Muscle of arm (tissue), 12 donors: ENCODE results near the gene AGRN. TPM values are rescaled to one million over a fixed set of nuclear protein-coding genes. Genes with fewer than 3 reads are reported as not detected.

Experiments used
- DNase-seq: peaks from one replicate; pipeline ENCODE4 v3.0.0-alpha.2; 2013
- polyA plus RNA-seq, 12 donors: library from polyadenylated mRNA; unstranded; fragments of 120-200 nt; gene quantifications; one replicate each; pipeline ENCODE4 v1.2.1, GENCODE V29; 2013; ENCODE audit not compliant: insufficient read length in 12 of 12

AGRN gene
- polyA plus RNA-seq, 12 donors: 26.2 to 84.3 (median 35.7) TPM; not detected in 1

- peak; percentile 47 for DNase-seq
Measured at GRCh38 chr1:1079408-1080121, 59.6 kb downstream of the AGRN start.

DNA sequence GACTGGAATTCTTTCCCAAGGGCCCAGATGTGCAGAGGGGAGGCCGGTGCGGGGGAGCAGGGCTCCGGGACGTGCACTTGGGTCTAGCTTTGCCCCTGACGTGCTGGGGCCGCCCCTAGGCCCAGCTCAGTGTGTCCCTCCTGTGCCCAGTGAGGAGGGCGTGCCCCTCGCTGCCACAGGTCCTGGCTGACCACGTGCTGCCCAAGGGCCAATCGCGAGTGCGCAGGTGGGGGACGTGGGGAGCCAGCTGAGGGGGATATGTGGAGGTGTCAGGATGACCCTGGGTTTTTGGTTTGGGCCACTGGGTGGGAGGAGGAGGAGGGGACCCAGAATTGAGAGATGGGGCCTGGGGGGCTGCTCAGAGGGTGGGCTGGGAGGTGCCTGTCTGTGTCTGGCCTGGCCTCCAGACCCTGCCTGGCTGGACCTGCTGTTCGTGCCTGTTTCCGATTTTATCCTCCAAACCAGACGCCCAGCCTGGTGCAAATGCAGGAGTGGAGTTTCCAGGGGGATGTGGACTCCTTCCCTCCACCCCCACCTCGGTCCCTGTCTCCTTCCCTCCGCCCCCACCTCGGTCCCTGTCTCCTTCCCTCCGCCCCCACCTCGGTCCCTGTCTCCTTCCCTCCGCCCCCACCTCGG, 60.3 kb downstream of the AGRN start:
- peak; percentile 65 for DNase-seq

DNA sequence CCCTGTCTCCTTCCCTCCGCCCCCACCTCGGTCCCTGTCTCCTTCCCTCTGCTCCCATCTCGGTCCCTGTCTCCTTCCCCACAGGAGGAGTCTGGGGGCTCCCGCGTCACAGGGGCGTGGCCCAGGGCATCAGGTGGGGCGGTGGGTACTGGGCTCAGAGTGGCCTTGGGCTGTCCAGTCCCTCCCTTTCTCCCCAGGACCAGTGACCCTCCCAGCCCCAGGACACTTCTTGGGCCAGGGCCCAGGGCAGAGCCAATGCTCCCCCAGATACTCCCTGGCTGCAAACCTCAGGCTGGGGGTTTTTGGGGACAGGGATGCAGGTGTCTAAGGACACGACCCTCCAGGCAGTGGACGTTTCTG, 61.0 kb downstream of the AGRN start:
- no peak for DNase-seq

GRCh38 chr1:1081311-1082238, 61.7 kb downstream of the AGRN start:
- no peak for DNase-seq

DNA sequence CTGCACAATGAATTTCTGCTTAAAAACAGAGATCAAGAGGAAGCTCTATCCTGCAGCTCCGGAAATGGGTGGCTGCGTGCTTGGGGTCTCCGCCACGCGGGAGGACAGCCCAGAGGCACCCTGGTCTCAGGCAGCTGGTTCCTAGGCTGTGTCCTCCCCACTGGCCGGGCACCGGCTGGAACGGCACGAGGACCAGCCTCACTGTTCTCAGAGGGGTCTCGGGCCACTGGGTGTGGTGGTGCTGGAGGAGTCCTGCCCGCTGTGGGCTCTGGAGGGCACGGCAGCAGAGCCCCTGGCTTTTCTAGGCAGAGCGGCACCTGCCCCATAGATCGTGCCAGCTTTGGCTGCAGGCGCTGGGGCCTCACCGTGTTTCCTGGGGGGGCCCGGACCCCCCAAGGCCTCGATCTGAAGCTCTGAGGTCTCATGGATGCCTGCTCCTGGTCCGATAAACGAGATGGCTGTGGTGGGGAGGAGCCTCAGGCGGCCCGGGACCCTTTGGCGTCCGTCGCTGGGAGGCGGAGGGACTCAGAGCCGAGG, 62.4 kb downstream of the AGRN start:
- no peak for DNase-seq

GRCh38 chr1:1082776-1083415, 63.0 kb downstream of the AGRN start:
- no peak for DNase-seq

DNA sequence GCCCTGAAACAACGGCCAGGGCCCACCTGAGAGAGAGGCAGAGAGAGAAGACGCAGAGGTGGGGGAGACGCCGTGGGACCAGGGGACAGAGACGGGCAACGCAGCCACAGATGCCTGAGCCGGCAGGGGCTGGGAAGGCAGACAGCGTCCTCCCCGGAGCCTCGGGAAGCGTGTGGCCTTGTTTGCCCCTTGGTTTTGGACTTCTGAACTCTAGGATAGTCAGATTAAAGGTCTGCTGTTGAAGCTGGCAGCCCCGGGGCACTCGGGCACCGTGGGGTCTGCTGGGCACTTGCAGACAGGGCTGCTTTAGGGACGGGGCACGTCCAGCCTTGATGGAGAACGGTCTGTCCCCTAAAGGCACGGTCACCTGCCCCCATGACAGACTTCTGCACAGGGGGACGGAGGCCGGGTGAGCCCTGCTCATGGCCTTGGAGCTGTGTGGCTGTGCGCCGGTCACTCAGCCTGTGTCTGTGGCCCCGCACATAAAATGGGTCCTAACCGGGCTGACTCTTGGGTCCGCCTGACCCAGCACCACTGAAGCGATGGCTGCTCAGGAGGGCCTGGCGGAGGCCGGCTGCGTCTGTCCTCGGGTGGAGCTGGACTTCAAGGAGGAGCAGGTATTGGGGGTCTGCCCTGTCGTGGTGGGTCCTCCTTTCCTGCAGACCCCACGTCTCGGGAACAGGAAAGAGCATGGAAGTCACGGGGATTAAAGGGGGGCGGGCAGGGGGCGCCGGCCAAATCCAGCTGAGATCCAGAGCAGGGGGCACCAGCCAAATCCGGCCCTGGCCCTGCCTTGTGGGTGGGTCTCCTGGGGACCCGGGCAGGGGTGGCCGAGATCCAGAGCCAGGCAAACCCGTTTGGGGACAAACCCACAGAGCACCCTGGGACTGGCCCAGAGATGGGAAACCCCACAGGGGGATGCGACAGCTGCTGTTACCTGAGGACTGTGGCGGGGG, 63.8 kb downstream of the AGRN start:
- no peak for DNase-seq

GRCh38 chr1:1084372-1085170, 64.7 kb downstream of the AGRN start:
- DNase-seq: no peak

DNA sequence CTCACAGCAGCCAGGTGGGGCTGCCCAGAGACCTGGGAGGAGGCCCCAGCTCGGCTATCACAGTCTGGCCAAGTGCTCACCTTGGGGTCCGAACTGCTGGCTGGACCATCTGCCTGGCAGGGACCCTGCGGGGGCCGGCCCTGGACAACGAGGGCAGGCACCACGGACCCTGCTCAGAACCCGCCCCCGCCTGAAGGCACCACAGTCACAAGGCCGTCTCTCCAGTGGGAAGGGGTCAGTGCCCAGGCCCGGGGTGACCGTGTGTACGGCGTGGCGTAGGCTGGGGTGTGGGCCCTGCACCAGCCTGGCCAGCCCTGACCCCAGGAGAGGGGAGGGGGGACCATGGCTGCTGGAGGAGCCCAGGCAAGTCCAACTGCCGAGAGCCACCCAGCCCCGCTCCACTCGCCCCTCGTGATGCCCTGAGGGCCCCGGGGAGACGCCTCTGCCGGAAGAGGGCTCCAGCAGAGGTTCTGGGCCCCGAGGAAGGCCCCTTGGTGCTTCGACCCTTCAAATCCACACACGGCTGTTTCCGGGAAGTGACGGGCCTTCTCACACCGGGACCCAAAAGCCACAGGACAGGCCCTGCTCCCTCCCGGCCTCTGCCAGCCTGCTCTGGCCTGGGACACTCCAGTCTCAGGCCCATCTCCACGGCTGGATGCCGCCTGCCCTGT, 65.4 kb downstream of the AGRN start:
- DNase-seq: no peak

- no peak for DNase-seq
Measured at GRCh38 chr1:1085911-1086841, 66.3 kb downstream of the AGRN start.

DNA sequence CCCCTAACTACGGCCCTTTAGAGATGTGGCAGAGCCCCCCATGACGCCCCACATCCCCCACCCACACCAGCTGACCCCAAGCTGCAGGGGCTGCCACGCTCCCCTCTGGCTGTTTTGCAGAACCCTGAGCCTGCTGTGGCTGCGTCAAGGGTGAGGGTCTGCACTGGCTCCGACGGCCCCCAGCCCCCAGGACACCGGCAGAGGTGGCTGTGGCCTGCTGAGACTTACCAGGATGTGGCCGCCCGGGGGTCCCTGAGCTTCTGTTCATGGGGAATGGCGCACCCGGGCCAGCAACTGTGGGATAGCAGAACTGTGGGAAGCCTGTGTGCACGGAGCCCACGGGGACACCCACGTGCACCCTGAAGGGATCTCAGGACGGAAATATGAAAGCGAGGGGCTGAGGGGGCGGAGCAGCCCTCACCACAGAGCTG, 67.0 kb downstream of the AGRN start:
- DNase-seq: no peak

- no peak for DNase-seq
Measured at GRCh38 chr1:1087351-1088028, 67.6 kb downstream of the AGRN start.

DNA sequence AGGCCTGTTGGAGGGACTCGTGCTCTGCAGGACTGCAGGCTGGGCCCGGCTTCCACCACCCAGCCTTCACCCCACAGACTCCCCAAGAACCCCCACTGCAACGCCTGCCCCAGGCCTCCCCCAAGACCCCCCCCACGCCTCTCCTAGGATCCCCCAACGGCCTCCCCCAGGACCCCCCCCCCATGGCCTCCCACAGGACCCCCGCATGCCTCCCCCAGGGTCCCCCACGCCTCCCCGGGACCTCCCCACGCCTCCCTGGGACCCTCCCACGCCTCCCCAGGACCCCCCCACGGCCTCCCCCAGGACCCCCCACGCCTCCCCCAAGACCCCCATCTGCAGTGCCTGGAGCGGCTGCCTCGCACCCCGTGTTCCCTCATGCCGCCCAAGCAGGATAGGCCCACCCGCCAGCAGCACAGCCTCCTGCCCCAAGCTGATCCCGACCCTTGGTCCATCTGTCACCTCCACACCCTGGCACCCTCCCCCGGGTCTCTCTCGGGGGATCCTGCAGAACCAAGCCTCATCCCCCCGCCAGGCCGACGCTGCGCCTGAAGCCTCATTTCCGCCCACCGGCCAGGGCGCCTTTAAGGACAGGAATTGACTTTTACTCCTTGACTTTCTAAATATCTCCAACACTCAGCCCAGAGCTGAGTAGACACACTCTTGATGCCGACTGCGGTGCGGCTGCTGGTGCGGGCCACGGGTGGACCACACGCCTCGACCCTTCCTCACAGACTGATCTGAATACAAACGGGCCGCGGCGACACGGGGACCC, 68.3 kb downstream of the AGRN start:
- no peak for DNase-seq

DNA sequence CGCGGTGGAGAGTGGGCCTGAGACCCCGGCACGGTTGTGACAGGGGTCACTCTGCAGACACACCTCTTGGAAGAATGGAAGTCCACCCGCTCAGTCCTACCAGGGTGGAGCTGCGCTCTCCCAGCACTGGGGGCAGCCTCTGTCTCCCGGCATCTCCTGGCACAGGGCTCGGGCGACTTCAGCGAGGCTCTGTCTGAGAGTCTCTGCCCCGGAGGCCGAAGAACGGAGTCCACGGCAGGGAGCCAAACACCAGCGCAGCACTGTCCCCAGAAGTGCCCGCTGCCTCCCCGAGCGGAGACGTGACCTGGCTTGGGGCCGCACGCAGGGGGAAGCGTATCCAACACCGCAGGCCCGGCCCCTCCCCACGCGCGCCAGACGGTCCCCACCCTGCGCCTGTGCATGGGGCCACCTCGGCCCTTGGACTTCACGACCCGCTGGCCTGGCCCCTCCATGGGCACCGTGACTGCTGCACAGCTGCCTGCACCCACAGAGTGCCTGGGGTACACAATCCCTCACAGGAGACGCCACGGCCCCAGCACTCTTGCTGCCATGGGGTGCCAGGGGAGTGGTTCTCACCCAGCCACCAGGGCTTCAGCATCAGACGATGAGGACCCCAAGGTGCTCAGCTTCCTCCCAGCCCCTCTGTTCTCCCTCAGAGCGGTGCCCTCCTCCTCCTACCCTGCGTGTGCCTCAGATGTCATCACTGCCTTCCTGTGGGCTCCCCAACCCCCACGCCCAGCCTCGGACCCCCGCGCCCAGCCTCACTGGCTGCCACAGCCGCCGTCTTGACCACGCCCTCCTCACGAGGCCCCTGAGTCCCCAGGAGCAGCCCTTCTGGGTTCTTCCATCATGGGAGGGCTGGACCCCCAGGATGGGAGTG, 69.1 kb downstream of the AGRN start:
- DNase-seq: no peak

- DNase-seq: no peak
Measured at GRCh38 chr1:1089731-1090423, 70.0 kb downstream of the AGRN start.
